Right atrium auricular region (tissue), 2 donors: ENCODE results near the gene ERVMER34-1. TPM values are rescaled to one million over a fixed set of nuclear protein-coding genes. Genes with fewer than 3 reads are reported as not detected.

ENCODE experiments used
- DNase-seq: peaks from one replicate; pipeline ENCODE4 v3.0.0-alpha.2; 2019; ENCODE audit warnings: low spot score
- H3K27ac ChIP-seq, 2 donors: fragments of 200-600 bp; sonication (generic); 1 replicate in 1 of 2; 2 replicates in 1 of 2; pipeline ENCODE4 v1.5.1; 2016 to 2019
- H3K27me3 ChIP-seq, 2 donors: fragments of 200-600 bp; sonication (generic); one replicate each; pipeline versions ENCODE4 v1.5.1 to v1.6.0; 2017 to 2019
- H3K36me3 ChIP-seq: fragments of 200-600 bp; sonication (generic); one replicate; pipeline ENCODE4 v1.5.1; 2016
- H3K4me1 ChIP-seq, 2 donors: fragments of 200-600 bp; sonication (generic); one replicate each; pipeline versions ENCODE4 v1.5.1 to v1.6.0; 2017 to 2019
- H3K4me3 ChIP-seq, 2 donors: fragments of 200-600 bp; sonication (generic); 1 replicate in 1 of 2; 2 replicates in 1 of 2; pipeline ENCODE4 v1.5.1; 2017 to 2019; ENCODE audit warnings: mild to moderate bottlenecking in 1 of 2, moderate library complexity in 1 of 2
- H3K9me3 ChIP-seq, 2 donors: fragments of 200-600 bp; sonication (generic); one replicate each; pipeline ENCODE4 v1.5.1; 2019
- CTCF ChIP-seq, 2 donors: fragments of 200-600 bp; sonication (generic); IDR thresholded peaks; one replicate each; pipeline ENCODE4 v1.5.1; 2019; ENCODE audit warnings: antibody characterized with exemption in 2 of 2
- total RNA-seq, 2 donors: library from RNA; depleted of rRNA; stranded (reverse); fragments of >200 nt; gene quantifications; one replicate each; pipeline ENCODE4 v1.1.0, GENCODE V29; 2016

The ERVMER34-1 gene
- total RNA-seq, 2 donors from 2014 or later = 2.6 to 3.9 TPM

DNA sequence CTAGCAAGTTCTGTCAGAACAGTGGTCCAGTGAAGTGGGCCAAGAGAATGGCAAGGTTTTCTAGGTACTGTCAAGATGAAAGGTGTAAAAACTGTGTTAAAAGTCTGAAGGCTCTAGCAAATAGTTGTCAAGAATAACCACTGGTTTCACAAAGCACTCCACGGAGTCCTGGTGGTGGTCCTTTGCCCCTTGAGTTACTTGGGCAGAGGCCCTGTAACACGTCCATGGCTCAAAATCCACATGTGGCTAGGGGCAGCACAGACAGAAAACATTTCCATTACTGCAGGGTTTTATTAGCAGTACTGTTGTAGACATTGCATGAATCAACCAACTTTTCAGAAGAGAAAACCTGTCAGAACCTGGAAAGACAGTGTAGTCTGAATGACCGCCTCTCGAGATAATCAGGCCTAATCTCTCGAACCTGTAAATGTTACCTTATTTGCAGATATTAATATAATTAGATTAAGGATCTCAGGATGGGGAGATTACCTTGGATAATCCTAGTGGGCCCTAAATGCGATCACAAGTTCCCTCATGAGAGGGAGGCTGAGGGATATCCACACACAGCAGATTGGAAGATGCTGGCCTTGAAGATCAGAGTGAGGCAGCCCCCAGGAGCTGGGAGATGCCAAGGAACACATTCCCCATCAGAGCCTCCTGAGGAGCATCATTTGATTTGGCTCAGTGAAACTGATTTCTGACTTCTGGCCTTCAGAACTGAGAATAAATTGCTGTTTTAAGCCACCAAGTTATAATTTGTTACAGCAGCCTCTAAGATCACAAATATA, 34.7 kb downstream of the ERVMER34-1 start:
- H3K36me3 ChIP-seq = peaks cover 27% of the 10 kb centered on the region
- H3K4me3 ChIP-seq = no peak overlapping the region
- no peaks in the 10 kb centered on the region for H3K9me3 ChIP-seq
- peaks cover 0 to 30% of the 10 kb centered on the region in 2 donors for H3K4me1 ChIP-seq
- no peak for TF ChIP-seq CTCF (IDR thresholded peaks at IDR 0.05)
- no peak overlapping the region for H3K27ac ChIP-seq
- H3K27me3 ChIP-seq = no peaks in the 10 kb centered on the region
- no peak for DNase-seq

GRCh38 chr4:52715914-52716313, 35.3 kb downstream of the ERVMER34-1 start:
- DNase-seq = no peak
- H3K9me3 ChIP-seq = no peaks in the 10 kb centered on the region
- H3K27ac ChIP-seq = no peak overlapping the region
- H3K4me3 ChIP-seq = no peak overlapping the region
- H3K27me3 ChIP-seq = no peaks in the 10 kb centered on the region
- peaks cover 0 to 30% of the 10 kb centered on the region in 2 donors for H3K4me1 ChIP-seq
- peaks cover 27% of the 10 kb centered on the region for H3K36me3 ChIP-seq
- TF ChIP-seq CTCF (IDR thresholded peaks at IDR 0.05) = no peak

- H3K27me3 ChIP-seq = no peaks in the 10 kb centered on the region
- H3K36me3 ChIP-seq = peaks cover 27% of the 10 kb centered on the region
- TF ChIP-seq CTCF (IDR thresholded peaks at IDR 0.05) = no peak
- no peak overlapping the region for H3K4me3 ChIP-seq
- no peak for DNase-seq
- no peak overlapping the region for H3K27ac ChIP-seq
- H3K4me1 ChIP-seq = peaks cover 0 to 30% of the 10 kb centered on the region in 2 donors
- no peaks in the 10 kb centered on the region for H3K9me3 ChIP-seq
Observed at GRCh38 chr4:52715255-52715897, 35.8 kb downstream of the ERVMER34-1 start.

DNA sequence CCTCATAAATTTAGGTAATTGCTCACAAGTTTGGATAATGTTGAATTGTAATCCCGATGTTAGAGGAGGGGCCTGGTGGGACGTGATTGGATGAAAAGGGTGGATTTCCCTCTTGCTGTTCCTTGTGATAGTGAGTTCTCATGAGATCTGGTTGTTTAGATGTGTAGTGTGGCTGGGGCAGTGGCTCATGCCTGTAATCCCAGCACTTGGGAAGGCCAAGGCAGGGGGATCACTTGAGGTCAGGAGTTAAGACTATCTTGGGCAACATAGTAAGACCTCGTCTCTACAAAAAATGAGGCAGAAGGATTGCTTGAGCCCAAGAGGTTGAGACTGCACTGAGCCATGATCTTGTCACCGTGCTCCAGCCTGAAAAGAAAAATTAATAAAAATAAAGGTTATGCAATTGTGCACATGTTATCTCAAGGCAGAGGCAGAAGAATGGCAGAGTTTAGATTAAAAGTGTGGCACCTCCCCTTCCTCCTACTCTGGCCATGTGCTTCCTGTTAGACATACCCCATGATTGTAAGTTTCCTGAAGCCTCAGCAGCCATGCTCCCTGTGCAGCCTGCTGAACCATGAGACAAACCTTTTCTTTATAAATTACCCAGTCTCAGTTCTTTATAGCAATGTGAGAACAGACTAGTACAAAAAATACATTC, 36.5 kb downstream of the ERVMER34-1 start:
- Histone ChIP-seq H3K4me1 (peaks cover 0 to 30% of the 10 kb centered on the region in 2 donors), H3K36me3 (peaks cover 27% of the 10 kb centered on the region), H3K27ac (no peak overlapping the region), H3K27me3 (no peaks in the 10 kb centered on the region), H3K4me3 (no peak overlapping the region), H3K9me3 (no peaks in the 10 kb centered on the region)
- TF ChIP-seq CTCF (IDR thresholded peaks at IDR 0.05) = no peak
- no peak for DNase-seq

DNA sequence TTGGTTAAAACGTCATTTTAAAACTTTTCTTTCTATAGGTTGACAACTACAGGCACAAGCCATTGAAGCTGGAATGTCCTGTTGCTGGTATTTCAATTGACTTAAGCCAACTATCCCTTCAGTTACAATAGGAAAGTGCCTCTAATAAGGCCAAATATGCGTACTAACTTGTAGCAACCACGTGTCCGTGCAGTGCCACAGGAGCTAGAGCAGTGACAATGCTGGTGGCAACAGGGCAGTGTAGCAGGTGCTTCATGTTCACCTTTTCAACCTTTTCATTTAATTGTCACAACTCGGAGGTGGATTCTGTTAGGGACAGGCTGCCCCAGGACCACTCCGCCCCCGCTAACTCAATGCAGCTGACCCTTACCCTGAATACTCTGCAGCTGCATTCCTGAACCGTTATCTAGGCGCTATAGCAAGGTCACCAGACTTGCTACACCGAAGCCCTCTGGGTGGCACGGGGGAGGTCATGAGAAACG, 37.7 kb downstream of the ERVMER34-1 start:
- Histone ChIP-seq H3K27me3 (no peaks in the 10 kb centered on the region), H3K36me3 (peaks cover 27% of the 10 kb centered on the region), H3K4me3 (peak overlapping the region; percentile 84 to 97), H3K27ac (peak overlapping the region; percentile 95 to 97), H3K4me1 (peaks cover 0 to 30% of the 10 kb centered on the region in 2 donors), H3K9me3 (no peaks in the 10 kb centered on the region)
- TF ChIP-seq CTCF (IDR thresholded peaks at IDR 0.05) = no peak
- no peak for DNase-seq
